ENCODE results near the gene GALNT2.

Gene GALNT2

GRCh38 chr1:230199554-230199953, 132.5 kb downstream of the GALNT2 start:
- Histone ChIP-seq H3F3A (ENCODE audit: insufficient read depth, low read length) (no peaks in the 10 kb centered on the region), H3K36me3 (replicated peaks; ENCODE audit: insufficient read depth, low read length) (no peaks in the 10 kb centered on the region), H3K4me2 (ENCODE audit: low read depth, low read length) (no peak overlapping the region), H3K79me2 (ENCODE audit: low read length) (peaks cover 37% of the 10 kb centered on the region), H3K27me3 (replicated peaks; ENCODE audit: insufficient read depth, low read length) (no peaks in the 10 kb centered on the region), H3K9ac (ENCODE audit: low read length) (no peak overlapping the region), H3K4me3 (ENCODE audit: low read length) (no peak overlapping the region), H2AFZ (ENCODE audit: low read length) (no peak overlapping the region), H3K27ac (ENCODE audit: low read length) (no peak overlapping the region), H3K9me3 (replicated peaks; ENCODE audit: insufficient read depth, low read length) (no peaks in the 10 kb centered on the region), H3K4me1 (ENCODE audit: low read length) (no peaks in the 10 kb centered on the region), H3K9me2 (replicated peaks; ENCODE audit: insufficient read depth, low read length) (no peaks in the 10 kb centered on the region), H4K20me1 (ENCODE audit: insufficient read depth, low read length) (no peaks in the 10 kb centered on the region)
- TF ChIP-seq, protein P1, sequence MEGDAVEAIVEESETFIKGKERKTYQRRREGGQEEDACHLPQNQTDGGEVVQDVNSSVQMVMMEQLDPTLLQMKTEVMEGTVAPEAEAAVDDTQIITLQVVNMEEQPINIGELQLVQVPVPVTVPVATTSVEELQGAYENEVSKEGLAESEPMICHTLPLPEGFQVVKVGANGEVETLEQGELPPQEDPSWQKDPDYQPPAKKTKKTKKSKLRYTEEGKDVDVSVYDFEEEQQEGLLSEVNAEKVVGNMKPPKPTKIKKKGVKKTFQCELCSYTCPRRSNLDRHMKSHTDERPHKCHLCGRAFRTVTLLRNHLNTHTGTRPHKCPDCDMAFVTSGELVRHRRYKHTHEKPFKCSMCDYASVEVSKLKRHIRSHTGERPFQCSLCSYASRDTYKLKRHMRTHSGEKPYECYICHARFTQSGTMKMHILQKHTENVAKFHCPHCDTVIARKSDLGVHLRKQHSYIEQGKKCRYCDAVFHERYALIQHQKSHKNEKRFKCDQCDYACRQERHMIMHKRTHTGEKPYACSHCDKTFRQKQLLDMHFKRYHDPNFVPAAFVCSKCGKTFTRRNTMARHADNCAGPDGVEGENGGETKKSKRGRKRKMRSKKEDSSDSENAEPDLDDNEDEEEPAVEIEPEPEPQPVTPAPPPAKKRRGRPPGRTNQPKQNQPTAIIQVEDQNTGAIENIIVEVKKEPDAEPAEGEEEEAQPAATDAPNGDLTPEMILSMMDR (IDR thresholded peaks at IDR 0.05; ENCODE audit: low read length): no peak
- no peak for TF ChIP-seq EZH2phosphoT487 (IDR thresholded peaks at IDR 0.05; ENCODE audit: low read length)
- no peak for TF ChIP-seq EZH2 (optimal IDR thresholded peaks at IDR 0.05; ENCODE audit: low read depth, low read length)
- no peak for DNase-seq

- H2AFZ ChIP-seq (ENCODE audit: low read length): no peak overlapping the region
- H3K9me3 ChIP-seq (replicated peaks; ENCODE audit: insufficient read depth, low read length): no peaks in the 10 kb centered on the region
- no peak overlapping the region for H3K4me2 ChIP-seq (ENCODE audit: low read depth, low read length)
- DNase-seq: no peak
- H3K79me2 ChIP-seq (ENCODE audit: low read length): peaks cover 32% of the 10 kb centered on the region
- TF ChIP-seq, protein P1 (IDR thresholded peaks at IDR 0.05; ENCODE audit: low read length): no peak
- TF ChIP-seq EZH2phosphoT487 (IDR thresholded peaks at IDR 0.05; ENCODE audit: low read length) (no peak), EZH2 (optimal IDR thresholded peaks at IDR 0.05; ENCODE audit: low read depth, low read length) (no peak)
- H3K4me3 ChIP-seq (ENCODE audit: low read length): no peak overlapping the region
- no peaks in the 10 kb centered on the region for H3K4me1 ChIP-seq (ENCODE audit: low read length)
- no peak overlapping the region for H3K27ac ChIP-seq (ENCODE audit: low read length)
- no peaks in the 10 kb centered on the region for H3K36me3 ChIP-seq (replicated peaks; ENCODE audit: insufficient read depth, low read length)
- H3K9ac ChIP-seq (ENCODE audit: low read length): no peak overlapping the region
- H4K20me1 ChIP-seq (ENCODE audit: insufficient read depth, low read length): no peaks in the 10 kb centered on the region
- H3K27me3 ChIP-seq (replicated peaks; ENCODE audit: insufficient read depth, low read length): no peaks in the 10 kb centered on the region
- no peaks in the 10 kb centered on the region for H3K9me2 ChIP-seq (replicated peaks; ENCODE audit: insufficient read depth, low read length)
- no peaks in the 10 kb centered on the region for H3F3A ChIP-seq (ENCODE audit: insufficient read depth, low read length)
Measured at GRCh38 chr1:230200276-230200675, 133.2 kb downstream of the GALNT2 start.

GRCh38 chr1:230201445-230201844, 134.4 kb downstream of the GALNT2 start:
- H3K79me2 ChIP-seq (ENCODE audit: low read length): peaks cover 29% of the 10 kb centered on the region
- H3K27me3 ChIP-seq (replicated peaks; ENCODE audit: insufficient read depth, low read length): no peaks in the 10 kb centered on the region
- DNase-seq: no peak
- H2AFZ ChIP-seq (ENCODE audit: low read length): no peak overlapping the region
- TF ChIP-seq EZH2 (optimal IDR thresholded peaks at IDR 0.05; ENCODE audit: low read depth, low read length): no peak
- TF ChIP-seq, protein P1 (IDR thresholded peaks at IDR 0.05; ENCODE audit: low read length): no peak
- no peak for TF ChIP-seq EZH2phosphoT487 (IDR thresholded peaks at IDR 0.05; ENCODE audit: low read length)
- no peak overlapping the region for H3K4me3 ChIP-seq (ENCODE audit: low read length)
- H3F3A ChIP-seq (ENCODE audit: insufficient read depth, low read length): no peaks in the 10 kb centered on the region
- no peak overlapping the region for H3K27ac ChIP-seq (ENCODE audit: low read length)
- H3K4me1 ChIP-seq (ENCODE audit: low read length): no peaks in the 10 kb centered on the region
- no peak overlapping the region for H3K9ac ChIP-seq (ENCODE audit: low read length)
- H3K9me2 ChIP-seq (replicated peaks; ENCODE audit: insufficient read depth, low read length): no peaks in the 10 kb centered on the region
- H4K20me1 ChIP-seq (ENCODE audit: insufficient read depth, low read length): no peaks in the 10 kb centered on the region
- H3K36me3 ChIP-seq (replicated peaks; ENCODE audit: insufficient read depth, low read length): no peaks in the 10 kb centered on the region
- no peak overlapping the region for H3K4me2 ChIP-seq (ENCODE audit: low read depth, low read length)
- H3K9me3 ChIP-seq (replicated peaks; ENCODE audit: insufficient read depth, low read length): no peaks in the 10 kb centered on the region

Measured in MM.1S (cell line).